Muscle layer of colon (tissue), 2 donors: ENCODE measurements around the gene ORC1.

Experiments
- H3K27ac ChIP-seq: one replicate; pipeline ENCODE4 v1.7.0; 2013; ENCODE audit warnings: low read depth, mild to moderate bottlenecking, low read length, moderate library complexity
- H3K27me3 ChIP-seq, 2 donors: one replicate each; pipeline ENCODE4 v1.7.0; 2013; ENCODE audit warnings: low read length in 2 of 2, mild to moderate bottlenecking in 2 of 2; ENCODE audit not compliant: insufficient read depth in 2 of 2, control insufficient read depth in 1 of 2
- H3K36me3 ChIP-seq: one replicate; pipeline ENCODE4 v1.7.0; 2013; ENCODE audit warnings: mild to moderate bottlenecking, low read length; ENCODE audit not compliant: insufficient read depth
- H3K4me1 ChIP-seq: one replicate; pipeline ENCODE4 v1.7.0; 2013; ENCODE audit warnings: mild to moderate bottlenecking, low read length; ENCODE audit not compliant: insufficient read depth
- H3K4me3 ChIP-seq, 2 donors: one replicate each; pipeline ENCODE4 v1.7.0; 2013; ENCODE audit warnings: low read length in 2 of 2, low read depth in 1 of 2, mild to moderate bottlenecking in 1 of 2, moderate library complexity in 1 of 2
- H3K9ac ChIP-seq: one replicate; pipeline ENCODE4 v1.7.0; 2013; ENCODE audit warnings: low read length
- H3K9me3 ChIP-seq: one replicate; pipeline ENCODE4 v1.7.0; 2013; ENCODE audit warnings: mild to moderate bottlenecking, low read length
- donor health status: abdominal sarcoma.
- donor health status: Adenocarcinoma of cecum.

The ORC1 gene

DNA sequence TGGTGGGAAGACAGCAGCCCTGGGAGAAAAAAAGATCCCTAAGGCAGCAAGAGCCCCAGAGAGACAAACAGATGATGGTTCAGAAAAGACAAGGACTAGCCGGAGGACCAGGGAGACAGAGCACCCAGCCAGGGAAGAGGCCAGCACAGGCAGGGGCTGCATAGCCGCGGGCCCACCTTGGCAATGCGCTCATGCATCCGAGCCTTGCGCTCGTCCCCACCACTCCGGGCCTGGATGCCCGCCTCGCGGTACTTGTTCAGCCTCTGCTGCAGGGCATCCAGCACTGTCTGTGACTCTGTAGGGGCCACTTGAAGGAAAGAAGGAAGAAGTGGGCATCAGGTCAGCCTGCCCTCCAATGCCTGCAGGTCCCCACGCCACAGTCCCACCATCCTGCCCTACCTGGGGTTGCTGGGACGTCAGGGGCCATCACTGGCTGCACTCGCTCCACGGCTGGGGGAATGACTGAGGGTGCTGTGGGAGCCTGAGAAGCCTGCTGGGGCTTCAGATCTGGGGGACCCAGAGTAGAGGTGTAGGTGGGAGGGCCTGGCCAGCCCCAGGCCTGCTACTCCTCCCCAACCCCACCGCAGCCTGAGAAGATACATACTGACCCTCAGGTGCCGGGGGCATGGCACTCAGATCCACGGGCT lies 45.2 kb downstream of the ORC1 start:
- Histone ChIP-seq H3K9ac (no peak overlapping the region), H3K4me3 (no peak overlapping the region), H3K27ac (no peak overlapping the region), H3K36me3 (peaks cover 89% of the 10 kb centered on the region), H3K4me1 (no peaks in the 10 kb centered on the region), H3K27me3 (no peaks in the 10 kb centered on the region), H3K9me3 (no peaks in the 10 kb centered on the region)

DNA sequence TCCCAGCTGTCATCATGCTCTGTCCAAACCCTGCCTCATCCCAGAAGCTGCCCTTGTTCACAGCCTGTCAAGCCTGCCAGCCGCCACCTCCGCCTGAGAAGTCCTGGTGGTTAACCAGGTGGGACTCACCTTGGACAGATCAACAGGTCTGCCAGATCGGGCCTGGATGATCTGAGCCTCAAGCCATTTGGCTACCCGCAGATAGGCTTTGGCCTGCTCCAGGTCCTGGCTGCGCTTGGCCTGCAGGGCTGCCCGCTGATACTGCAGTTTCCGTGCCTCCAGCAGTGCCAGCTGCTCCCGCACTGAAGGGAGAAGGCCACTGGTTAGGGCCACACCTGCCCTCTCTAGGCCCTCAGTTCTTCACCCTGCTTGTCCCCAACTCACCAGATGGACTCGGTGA lies 46.8 kb downstream of the ORC1 start:
- no peaks in the 10 kb centered on the region for H3K27me3 ChIP-seq
- H3K27ac ChIP-seq = no peak overlapping the region
- H3K9me3 ChIP-seq = no peaks in the 10 kb centered on the region
- no peaks in the 10 kb centered on the region for H3K4me1 ChIP-seq
- peaks cover 98% of the 10 kb centered on the region for H3K36me3 ChIP-seq
- no peak overlapping the region for H3K9ac ChIP-seq
- no peak overlapping the region for H3K4me3 ChIP-seq

DNA sequence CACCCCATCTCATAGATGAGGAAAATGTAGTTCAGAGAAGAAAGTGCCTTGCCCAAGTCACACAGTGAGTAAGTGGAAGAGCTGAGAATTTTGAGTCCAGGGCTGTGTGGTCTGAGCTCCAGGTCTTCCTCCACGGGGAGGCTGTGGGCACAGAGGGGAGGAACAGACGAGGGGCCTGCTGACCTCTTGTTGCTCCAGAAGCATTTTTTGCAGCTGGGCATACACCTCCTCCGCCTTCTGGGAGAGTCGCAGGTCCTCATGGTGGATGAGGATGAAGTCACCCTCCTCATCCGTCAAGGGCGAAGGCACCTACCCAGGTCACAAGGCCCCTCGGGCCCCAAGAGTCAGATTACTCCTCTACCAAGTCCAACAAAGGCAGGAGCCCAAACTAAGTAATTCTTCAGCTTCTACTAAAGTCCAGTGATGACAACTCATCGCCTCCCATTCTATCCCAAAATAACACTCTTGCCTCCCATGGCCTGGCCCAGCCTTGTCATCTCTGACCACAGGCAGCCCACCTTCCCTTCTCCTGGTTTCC lies 47.3 kb downstream of the ORC1 start:
- H3K9ac ChIP-seq = no peak overlapping the region
- H3K4me1 ChIP-seq = no peaks in the 10 kb centered on the region
- H3K27ac ChIP-seq = no peak overlapping the region
- peaks cover 93% of the 10 kb centered on the region for H3K36me3 ChIP-seq
- no peak overlapping the region for H3K4me3 ChIP-seq
- no peaks in the 10 kb centered on the region for H3K9me3 ChIP-seq
- no peaks in the 10 kb centered on the region for H3K27me3 ChIP-seq

DNA sequence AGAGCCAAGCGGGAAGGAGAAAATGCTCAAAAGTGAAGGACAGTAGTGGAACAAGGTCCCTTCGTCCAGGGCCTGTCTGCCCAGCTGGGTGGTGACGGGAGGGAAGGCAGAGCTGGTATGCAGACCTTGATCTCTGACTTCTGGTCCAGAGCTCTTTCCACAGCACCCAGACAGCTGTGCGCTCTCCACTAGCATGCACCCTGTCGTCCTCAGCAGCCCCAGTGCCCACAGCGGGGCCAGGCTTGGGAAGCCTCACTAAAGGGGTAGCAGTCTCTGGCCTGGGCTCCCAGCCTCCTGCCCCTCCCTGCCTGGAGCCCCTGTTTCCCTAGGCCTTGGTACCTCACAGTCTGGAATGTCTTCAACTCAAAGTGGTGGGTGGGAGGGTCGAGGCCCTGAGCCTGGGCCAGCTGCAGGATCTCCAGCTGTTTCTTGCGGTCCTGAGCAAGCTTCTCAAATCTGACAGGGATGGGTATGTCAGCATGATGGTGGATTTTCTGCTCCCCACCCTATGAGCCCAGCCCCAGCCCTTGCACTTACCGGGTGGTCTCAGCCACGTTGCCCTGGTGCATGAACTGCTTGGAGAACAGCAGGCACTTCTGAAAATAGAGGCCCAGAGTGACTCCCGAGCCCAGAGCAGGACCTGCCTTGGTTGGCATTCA lies 48.2 kb downstream of the ORC1 start:
- H3K9me3 ChIP-seq = no peaks in the 10 kb centered on the region
- no peak overlapping the region for H3K27ac ChIP-seq
- no peaks in the 10 kb centered on the region for H3K4me1 ChIP-seq
- peaks cover 85% of the 10 kb centered on the region for H3K36me3 ChIP-seq
- no peak overlapping the region for H3K9ac ChIP-seq
- H3K4me3 ChIP-seq = no peak overlapping the region
- H3K27me3 ChIP-seq = no peaks in the 10 kb centered on the region

DNA sequence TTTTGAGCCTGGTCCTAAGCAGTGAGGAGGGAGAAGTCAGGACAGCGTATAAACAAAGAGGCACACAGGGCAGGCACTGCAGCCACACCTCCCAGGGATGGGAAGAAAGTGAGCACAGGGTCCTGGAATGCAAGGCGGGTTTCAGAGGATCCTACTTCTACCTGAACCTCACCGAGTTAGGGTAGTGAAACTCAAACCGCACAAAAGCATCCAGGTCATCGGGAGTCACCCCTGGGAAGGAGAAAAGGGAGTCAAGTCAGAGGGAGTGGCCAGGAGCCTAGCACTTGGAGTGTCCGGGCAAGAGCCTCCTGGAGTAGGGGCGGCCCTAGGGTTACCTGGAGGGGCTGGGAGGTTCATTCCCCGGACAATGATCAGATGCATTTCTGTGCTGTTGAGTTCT lies 48.8 kb downstream of the ORC1 start:
- peaks cover 84% of the 10 kb centered on the region for H3K36me3 ChIP-seq
- H3K27ac ChIP-seq = no peak overlapping the region
- no peaks in the 10 kb centered on the region for H3K9me3 ChIP-seq
- H3K4me1 ChIP-seq = no peaks in the 10 kb centered on the region
- no peak overlapping the region for H3K9ac ChIP-seq
- no peak overlapping the region for H3K4me3 ChIP-seq
- H3K27me3 ChIP-seq = no peaks in the 10 kb centered on the region

DNA sequence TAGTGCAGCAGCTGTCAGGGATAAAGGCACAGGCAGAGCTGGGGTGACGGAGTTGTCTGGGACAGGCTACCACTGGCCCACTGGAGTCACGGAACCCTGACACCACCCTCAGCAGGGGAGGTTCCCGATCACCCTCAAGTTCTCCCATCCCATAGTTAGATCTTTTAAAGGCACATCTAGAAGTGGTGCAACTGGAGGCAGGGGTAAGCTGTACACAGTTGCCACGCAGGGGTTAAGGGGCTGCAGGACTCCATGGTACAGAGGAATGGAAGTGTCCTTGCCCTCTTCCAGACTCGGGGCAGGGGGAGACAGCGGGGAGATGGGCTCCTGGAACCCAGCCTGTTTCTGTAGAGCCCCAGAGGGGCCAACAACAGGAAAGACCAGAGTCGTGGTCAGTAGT lies 51.5 kb downstream of the ORC1 start:
- Histone ChIP-seq H3K36me3 (peaks cover 65% of the 10 kb centered on the region), H3K4me3 (no peak overlapping the region), H3K9me3 (no peaks in the 10 kb centered on the region), H3K9ac (no peak overlapping the region), H3K4me1 (no peaks in the 10 kb centered on the region), H3K27ac (no peak overlapping the region), H3K27me3 (no peaks in the 10 kb centered on the region)

DNA sequence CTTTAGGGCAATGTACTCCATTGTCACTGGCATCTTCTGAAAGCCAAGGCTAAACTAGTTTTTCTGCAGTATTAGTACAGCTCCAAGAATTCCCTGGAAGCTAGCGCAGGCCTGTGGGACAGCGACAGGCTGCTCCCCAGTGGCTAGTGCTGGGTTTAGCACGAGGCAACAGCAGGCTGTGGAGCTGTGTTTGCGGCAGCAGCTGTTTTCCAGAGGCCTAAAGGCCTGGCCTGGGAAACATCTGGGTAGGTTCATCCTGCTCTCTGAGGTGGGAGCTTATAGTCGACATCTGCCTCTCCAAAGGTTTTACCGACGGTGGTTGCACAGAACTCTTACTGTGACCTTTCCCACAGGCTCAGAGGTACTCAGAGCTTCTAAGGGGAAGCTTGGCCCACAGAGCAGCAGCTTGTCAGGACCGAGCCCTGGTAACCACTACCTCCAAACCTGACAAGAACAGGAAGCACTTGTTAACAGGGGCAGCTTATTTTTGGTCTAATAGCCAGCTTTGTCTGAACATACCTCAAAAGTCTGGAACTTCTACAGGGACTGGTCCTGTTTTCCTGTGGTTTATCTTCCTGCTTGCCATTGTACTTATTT lies 55.4 kb downstream of the ORC1 start:
- Histone ChIP-seq H3K4me1 (no peaks in the 10 kb centered on the region), H3K9ac (no peak overlapping the region), H3K27ac (no peak overlapping the region), H3K36me3 (peaks cover 38% of the 10 kb centered on the region), H3K4me3 (no peak overlapping the region), H3K27me3 (no peaks in the 10 kb centered on the region), H3K9me3 (no peaks in the 10 kb centered on the region)

DNA sequence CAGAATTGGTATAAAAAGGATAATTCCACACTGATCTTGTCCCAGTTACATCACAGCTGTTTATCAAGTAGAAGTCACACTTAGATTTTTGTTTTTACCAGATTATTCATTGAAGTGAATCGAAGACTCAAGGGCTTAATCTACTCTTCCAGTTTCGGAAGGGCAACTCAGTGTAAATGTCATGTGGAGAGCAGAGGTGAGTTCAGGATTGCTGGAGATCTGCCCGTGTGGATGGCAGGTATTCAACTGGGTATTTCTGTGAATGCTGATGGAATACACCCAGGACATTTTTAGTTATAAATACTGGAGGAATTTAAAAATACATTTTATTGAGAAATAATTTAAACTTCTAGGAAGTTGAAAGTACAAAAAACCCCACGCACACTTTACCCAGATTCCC lies 57.6 kb downstream of the ORC1 start:
- Histone ChIP-seq H3K9me3 (no peaks in the 10 kb centered on the region), H3K36me3 (peaks cover 25% of the 10 kb centered on the region), H3K27me3 (no peaks in the 10 kb centered on the region)

DNA sequence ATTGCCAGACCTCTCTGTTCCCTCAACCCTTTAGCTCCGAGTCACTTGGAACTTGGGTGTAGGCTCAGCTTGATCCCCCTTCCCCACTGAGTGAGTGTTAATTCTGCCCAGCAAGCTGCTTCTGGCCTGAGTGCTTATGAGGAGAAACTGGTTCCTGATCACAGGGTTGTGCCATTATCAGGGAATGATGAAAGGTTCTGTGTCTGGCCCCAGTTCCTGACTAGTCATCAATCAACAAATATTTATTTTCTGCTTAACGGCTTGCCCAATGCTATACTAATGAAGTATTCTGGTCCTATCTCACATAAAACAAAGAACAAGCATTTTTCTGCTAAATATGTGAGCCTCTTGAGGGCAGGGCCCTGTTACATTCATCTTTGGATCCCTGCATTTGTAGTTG lies 59.0 kb downstream of the ORC1 start:
- H3K9ac ChIP-seq = no peak overlapping the region
- no peak overlapping the region for H3K27ac ChIP-seq
- no peaks in the 10 kb centered on the region for H3K27me3 ChIP-seq
- peaks cover 19% of the 10 kb centered on the region for H3K36me3 ChIP-seq
- H3K4me1 ChIP-seq = no peaks in the 10 kb centered on the region
- H3K4me3 ChIP-seq = no peak overlapping the region
- H3K9me3 ChIP-seq = no peaks in the 10 kb centered on the region

More for the DNA sequence above, 57.6 kb downstream of the ORC1 start:
- H3K4me3 ChIP-seq = no peak overlapping the region
- no peak overlapping the region for H3K27ac ChIP-seq
- H3K4me1 ChIP-seq = no peaks in the 10 kb centered on the region
- no peak overlapping the region for H3K9ac ChIP-seq

DNA sequence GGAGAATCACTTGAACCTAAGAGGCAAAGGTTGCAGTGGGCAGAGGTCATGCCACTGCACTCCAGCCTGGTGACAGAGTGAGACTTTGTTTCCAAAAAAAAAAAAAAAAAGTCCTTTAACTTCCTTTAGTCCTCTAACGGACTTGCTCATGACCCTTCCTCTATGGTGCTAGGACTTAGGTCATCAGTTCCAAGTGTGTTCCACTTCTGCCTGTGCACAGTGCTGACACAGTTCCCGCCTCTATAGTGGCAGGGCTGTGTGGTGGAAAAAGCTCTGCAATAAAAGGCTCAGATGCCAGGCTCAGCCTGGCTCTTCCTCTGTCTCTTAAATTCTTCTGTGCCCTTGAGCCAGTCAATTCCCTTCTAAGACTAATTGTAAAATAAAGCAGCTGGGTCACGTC lies 60.2 kb downstream of the ORC1 start:
- Histone ChIP-seq H3K9ac (no peak overlapping the region), H3K9me3 (no peaks in the 10 kb centered on the region), H3K27me3 (no peaks in the 10 kb centered on the region), H3K4me1 (no peaks in the 10 kb centered on the region), H3K4me3 (no peak overlapping the region), H3K27ac (no peak overlapping the region), H3K36me3 (peaks cover 17% of the 10 kb centered on the region)

DNA sequence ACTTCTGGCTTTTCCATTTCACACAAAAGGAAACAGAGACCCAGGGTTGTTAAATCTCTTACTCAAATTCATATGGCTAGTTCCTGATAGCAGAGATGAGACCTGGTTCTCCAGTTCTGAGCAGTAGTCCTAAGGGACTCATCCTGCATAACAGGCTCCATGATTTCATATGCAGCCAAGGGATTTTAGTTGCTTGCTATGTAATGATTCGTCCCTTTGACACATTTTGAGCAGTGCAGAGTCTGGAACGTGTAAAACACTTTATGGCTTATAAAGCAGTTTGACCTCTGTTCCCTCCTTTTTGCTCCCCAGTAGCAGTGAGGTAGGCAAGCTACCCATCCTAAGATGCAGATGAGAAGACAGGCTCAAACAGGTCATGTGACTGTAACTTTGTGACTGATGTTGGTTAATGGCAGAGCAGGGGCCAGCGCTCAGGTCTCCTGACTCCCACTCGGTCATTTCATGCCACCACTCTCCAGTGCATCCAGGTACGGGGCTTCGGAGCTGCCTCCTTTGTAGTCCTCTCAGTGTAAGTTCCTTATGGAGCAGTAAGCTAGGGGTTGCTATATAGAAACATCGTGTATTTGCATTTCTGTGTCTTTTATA lies 62.5 kb downstream of the ORC1 start:
- H3K4me1 ChIP-seq = no peaks in the 10 kb centered on the region
- no peak overlapping the region for H3K9ac ChIP-seq
- H3K4me3 ChIP-seq = no peak overlapping the region
- peaks cover 26% of the 10 kb centered on the region for H3K36me3 ChIP-seq
- no peaks in the 10 kb centered on the region for H3K9me3 ChIP-seq
- no peak overlapping the region for H3K27ac ChIP-seq
- H3K27me3 ChIP-seq = no peaks in the 10 kb centered on the region
